ENCODE measurements around the gene UBE2Q1.
A peak's percentile ranks its signal among the peaks of the same experiment; 100 is the strongest.

UBE2Q1 gene

GRCh38 chr1:154575951-154576566 is 17.6 kb upstream of the UBE2Q1 start:
- DNase-seq: no peak

GRCh38 chr1:154575147-154575927 is 16.9 kb upstream of the UBE2Q1 start:
- no peak for DNase-seq

- DNase-seq: no peak
Observed at GRCh38 chr1:154574716-154575115, 16.3 kb upstream of the UBE2Q1 start.

- no peak for DNase-seq
Observed at GRCh38 chr1:154573168-154573510, 14.7 kb upstream of the UBE2Q1 start.

- no peak for DNase-seq
Observed at GRCh38 chr1:154572468-154573167, 14.2 kb upstream of the UBE2Q1 start.

- no peak for DNase-seq
Observed at GRCh38 chr1:154571964-154572288, 13.5 kb upstream of the UBE2Q1 start.

- DNase-seq: no peak
Observed at GRCh38 chr1:154571244-154571963, 12.9 kb upstream of the UBE2Q1 start.

GRCh38 chr1:154568157-154568815 is 9.8 kb upstream of the UBE2Q1 start:
- no peak for DNase-seq

- peak; percentile 78 for DNase-seq
Observed at GRCh38 chr1:154567386-154568156, 9.1 kb upstream of the UBE2Q1 start, which contains the start of gene CHRNB2. Gene CHRNB2, plus strand, starts transcription at chr1:154567778. Its CDS starts 267 bp downstream, at chr1:154568045.

GRCh38 chr1:154565876-154566275 is 7.4 kb upstream of the UBE2Q1 start:
- DNase-seq: no peak

- peak; percentile 75 for DNase-seq
Observed at GRCh38 chr1:154559466-154560044, 1.1 kb upstream of the UBE2Q1 start.

GRCh38 chr1:154558720-154559465 is 431 bp upstream of the UBE2Q1 start:
- peak; percentile 99 for DNase-seq

- DNase-seq: no peak
Observed at GRCh38 chr1:154557248-154557938, 1.1 kb downstream of the UBE2Q1 start.

GRCh38 chr1:154556422-154556821 is 2.0 kb downstream of the UBE2Q1 start:
- no peak for DNase-seq

GRCh38 chr1:154553056-154554030 is 5.1 kb downstream of the UBE2Q1 start:
- DNase-seq: no peak

GRCh38 chr1:154552036-154552435 is 6.4 kb downstream of the UBE2Q1 start:
- DNase-seq: no peak

- DNase-seq: no peak
Observed at GRCh38 chr1:154551474-154551873, 7.0 kb downstream of the UBE2Q1 start.

- DNase-seq: no peak
Observed at GRCh38 chr1:154550657-154551056, 7.8 kb downstream of the UBE2Q1 start.

- DNase-seq: no peak
Observed at GRCh38 chr1:154550070-154550469, 8.4 kb downstream of the UBE2Q1 start.

Measured in activated CD4-positive, CD25-positive, alpha-beta regulatory T cell treated with anti-CD3 and anti-CD28 coated beads, Interleukin-2, amount 50 U/mL, for 72 hours (primary cell).